Subcutaneous preadipocyte (primary cell): ENCODE results near the gene HYAL1. TPM values are rescaled to one million over a fixed set of nuclear protein-coding genes. Genes with fewer than 3 reads are reported as not detected.

ENCODE experiments used
- total RNA-seq: library from RNA; depleted of rRNA; stranded (reverse); fragments of >200 nt; gene quantifications from 2 replicates; pipeline ENCODE4 v1.2.3, GENCODE V29; 2012

The HYAL1 gene
- 2.7 and 3.7 TPM in 2 replicates for total RNA-seq

GRCh38 chr3:50303013-50303815 is at the start of gene HYAL1:
HYAL1 (minus strand) TSS chr3:50303574; CDS start chr3:50302956, 618 bp downstream.

GRCh38 chr3:50350527-50351322 is 47.4 kb upstream of the HYAL1 start, which contains the start of the genes CYB561D2 and NPRL2:
CYB561D2 (plus strand) TSS chr3:50350862; CDS start chr3:50351434, 572 bp downstream.
NPRL2 (minus strand) TSS chr3:50350775; CDS start chr3:50350652, 123 bp downstream.

GRCh38 chr3:50345586-50346234 is 42.3 kb upstream of the HYAL1 start, which contains the start of gene ZMYND10:
ZMYND10 (minus strand) TSS chr3:50345732; CDS start chr3:50345579, 153 bp downstream.

GRCh38 chr3:50340448-50341329 is 37.3 kb upstream of the HYAL1 start, which contains the start of gene RASSF1:
RASSF1 (minus strand) TSS chr3:50340836; CDS start chr3:50340805, 31 bp downstream.

GRCh38 chr3:50327943-50328691 is 24.7 kb upstream of the HYAL1 start, which contains the start of gene TUSC2:
TUSC2 (minus strand) TSS chr3:50328223; CDS start chr3:50328099, 124 bp downstream.

GRCh38 chr3:50322386-50323091 is 19.2 kb upstream of the HYAL1 start, which contains the start of gene HYAL2:
HYAL2 (minus strand) TSS chr3:50322745; CDS start chr3:50320489, 2,256 bp downstream.

GRCh38 chr3:50298836-50299637 is 4.3 kb downstream of the HYAL1 start, which contains the start of the genes HYAL3 and NAA80:
HYAL3 (minus strand) TSS chr3:50299405; CDS start chr3:50295602, 3,803 bp downstream.
NAA80 (minus strand) TSS chr3:50299405; CDS start chr3:50297463, 1,942 bp downstream.

GRCh38 chr3:50292159-50293078 is 11.0 kb downstream of the HYAL1 start, which contains the start of gene IFRD2:
IFRD2 (minus strand) TSS chr3:50292429; CDS start chr3:50292274, 155 bp downstream.

GRCh38 chr3:50278880-50279224 is 24.5 kb downstream of the HYAL1 start, which contains the start of gene LSMEM2:
LSMEM2 (plus strand) TSS chr3:50279087; CDS start chr3:50279114, 27 bp downstream.

GRCh38 chr3:50268703-50269451 is 34.5 kb downstream of the HYAL1 start, which contains the start of gene SEMA3B:
SEMA3B (plus strand) TSS chr3:50269147; CDS start chr3:50269241, 94 bp downstream.

Other genes with a start within 250 kb of the HYAL1 start
- 126 and 161 TPM in 2 replicates for gene RBM5, start 214.7 kb downstream of the HYAL1 start, total RNA-seq
- gene SEMA3F, start 148.2 kb downstream of the HYAL1 start, total RNA-seq: 0.73 and 6.5 TPM in 2 replicates
- not detected in 2 replicates for gene GNAT1, start 112.0 kb downstream of the HYAL1 start, total RNA-seq
- not detected in 2 replicates for gene SLC38A3, start 98.3 kb downstream of the HYAL1 start, total RNA-seq
- gene GNAI2, start 67.4 kb downstream of the HYAL1 start, total RNA-seq: 231 and 232 TPM in 2 replicates
- gene SEMA3B, start 34.4 kb downstream of the HYAL1 start, total RNA-seq: 0.59 and 0.73 TPM in 2 replicates
- gene LSMEM2, start 24.5 kb downstream of the HYAL1 start, total RNA-seq: not detected in 2 replicates
- gene IFRD2, start 11.1 kb downstream of the HYAL1 start, total RNA-seq: 133 and 152 TPM in 2 replicates
- 3.3 and 5.7 TPM in 2 replicates for gene HYAL3, start 4.2 kb downstream of the HYAL1 start, total RNA-seq
- 11.5 and 15.8 TPM in 2 replicates for gene NAA80, start 4.2 kb downstream of the HYAL1 start, total RNA-seq
- gene HYAL2, start 19.2 kb upstream of the HYAL1 start, total RNA-seq: 32.0 and 34.4 TPM in 2 replicates
- gene TUSC2, start 24.6 kb upstream of the HYAL1 start, total RNA-seq: 10.7 and 11.9 TPM in 2 replicates
- gene RASSF1, start 37.3 kb upstream of the HYAL1 start, total RNA-seq: 23.9 and 25.0 TPM in 2 replicates
- gene ZMYND10, start 42.2 kb upstream of the HYAL1 start, total RNA-seq: under 0.01 and 0.20 TPM in 2 replicates
- gene NPRL2, start 47.2 kb upstream of the HYAL1 start, total RNA-seq: 23.5 and 28.7 TPM in 2 replicates
- gene CYB561D2, start 47.3 kb upstream of the HYAL1 start, total RNA-seq: 18.8 and 25.4 TPM in 2 replicates
- gene TMEM115, start 55.9 kb upstream of the HYAL1 start, total RNA-seq: 54.2 and 55.9 TPM in 2 replicates
- not detected in 2 replicates for gene CACNA2D2, start 200.1 kb upstream of the HYAL1 start, total RNA-seq